Activated CD4-positive, alpha-beta T cell treated with anti-CD3 and anti-CD28 coated beads, Interleukin-2, amount 10 ng/mL, durations not matched to agents 7 days and 5 days (primary cell): ENCODE results near the gene DNAJC8. TPM values are rescaled to one million over a fixed set of nuclear protein-coding genes. Genes with fewer than 3 reads are reported as not detected.
A peak's percentile ranks its signal among the peaks of the same experiment; 100 is the strongest.

Experiments
- CTCF ChIA-PET: fragments of 350-600 bp; sonication (Branson Sonifier 250); formaldehyde crosslinking; loops from one replicate; lab custom pipeline; 2021; ENCODE audit warnings: antibody characterized with exemption; lab: Charles Lee
- POLR2A ChIA-PET: fragments of 350-600 bp; sonication (Branson Sonifier 250); formaldehyde crosslinking; loops from one replicate; lab custom pipeline; 2021; ENCODE audit warnings: antibody characterized with exemption; lab: Charles Lee
- DNase-seq: peaks from one replicate; pipeline ENCODE4 v3.0.0-alpha.2; 2020
- H3K27ac Mint-ChIP-seq: one replicate; pipeline ENCODE4 v1.8.0; 2021; ENCODE audit warnings: mild to moderate bottlenecking, moderate library complexity, mixed read lengths
- H3K27me3 Mint-ChIP-seq: one replicate; pipeline ENCODE4 v1.8.0; 2021; ENCODE audit warnings: mixed read lengths
- H3K36me3 Mint-ChIP-seq: one replicate; pipeline ENCODE4 v1.8.0; 2021; ENCODE audit warnings: low read depth, mixed read lengths
- H3K4me1 Mint-ChIP-seq: one replicate; pipeline ENCODE4 v1.8.0; 2021; ENCODE audit warnings: mixed read lengths
- H3K4me3 Mint-ChIP-seq: one replicate; pipeline ENCODE4 v1.8.0; 2021; ENCODE audit warnings: mild to moderate bottlenecking, moderate library complexity, mixed read lengths
- H3K9me3 Mint-ChIP-seq: one replicate; pipeline ENCODE4 v1.8.0; 2021; ENCODE audit warnings: mixed read lengths
- total RNA-seq, 2 experiments: library from RNA; stranded (reverse); gene quantifications; one replicate each; pipeline ENCODE4 v1.2.3, GENCODE V29; 2021

Gene DNAJC8
- total RNA-seq, 2 experiments from 2014 or later, result 110 to 128 TPM

DNA sequence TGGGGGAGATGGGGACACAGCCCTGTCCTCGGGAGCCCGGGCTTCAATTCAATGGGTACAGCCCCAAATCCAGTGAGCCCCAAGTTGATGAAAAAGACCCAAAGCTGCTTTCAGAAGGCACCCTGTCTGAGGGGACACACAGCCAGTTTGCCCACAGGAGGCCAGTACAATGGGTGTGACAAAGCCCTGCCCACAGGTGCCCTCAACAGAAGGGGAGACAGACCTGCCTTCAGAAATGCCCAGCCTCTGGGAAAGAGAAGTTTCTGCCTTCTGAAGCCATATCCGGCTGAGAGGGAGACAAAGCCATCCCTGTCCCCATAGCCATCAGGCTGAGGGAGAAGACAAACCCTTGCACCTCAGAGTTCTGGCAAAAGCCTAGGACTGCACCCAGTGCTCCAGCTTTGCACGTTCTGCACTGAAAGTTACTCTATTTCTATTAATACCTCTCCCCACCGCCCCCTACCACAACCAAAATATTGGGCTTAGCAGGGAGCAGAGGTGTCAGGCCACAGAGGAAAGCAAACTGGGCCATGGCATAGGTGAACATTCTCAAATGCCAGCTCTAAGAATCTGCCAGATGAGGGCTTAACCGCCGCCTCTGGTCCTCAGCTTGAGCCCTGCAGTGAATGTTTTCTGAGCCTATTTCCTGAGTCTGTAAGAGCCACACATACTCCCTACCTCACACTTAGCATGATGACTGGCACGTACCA is 38.3 kb downstream of the DNAJC8 start:
- CTCF ChIA-PET, result no interaction called here
- H3K27ac Mint-ChIP-seq, result no peak overlapping the region
- H3K27me3 Mint-ChIP-seq, result peaks cover 10% of the 10 kb centered on the region
- peaks cover 33% of the 10 kb centered on the region for H3K36me3 Mint-ChIP-seq
- DNase-seq, result no peak
- peaks cover 5% of the 10 kb centered on the region for H3K9me3 Mint-ChIP-seq
- POLR2A ChIA-PET, result interaction anchor here (0.6 kb wide), 1 partner anchor 44 kb away, joined by 3 read pairs; no protein-coding TSS in a partner anchor
- H3K4me1 Mint-ChIP-seq, result peaks cover 27% of the 10 kb centered on the region
- no peak overlapping the region for H3K4me3 Mint-ChIP-seq

GRCh38 chr1:28193701-28194161 is 39.1 kb downstream of the DNAJC8 start:
- Mint-ChIP-seq H3K27me3 (peaks cover 10% of the 10 kb centered on the region), H3K36me3 (peaks cover 25% of the 10 kb centered on the region), H3K9me3 (peaks cover 2% of the 10 kb centered on the region), H3K4me3 (no peak overlapping the region), H3K27ac (no peak overlapping the region), H3K4me1 (peaks cover 20% of the 10 kb centered on the region)
- ChIA-PET CTCF (no interaction called here), POLR2A (no interaction called here)
- DNase-seq, result no peak

GRCh38 chr1:28190996-28191645 is 41.7 kb downstream of the DNAJC8 start:
- H3K36me3 Mint-ChIP-seq, result peaks cover 4% of the 10 kb centered on the region
- POLR2A ChIA-PET, result no interaction called here
- CTCF ChIA-PET, result no interaction called here
- no peaks in the 10 kb centered on the region for H3K4me1 Mint-ChIP-seq
- H3K27ac Mint-ChIP-seq, result no peak overlapping the region
- no peaks in the 10 kb centered on the region for H3K9me3 Mint-ChIP-seq
- no peak overlapping the region for H3K4me3 Mint-ChIP-seq
- no peak for DNase-seq
- H3K27me3 Mint-ChIP-seq, result peaks cover 15% of the 10 kb centered on the region

DNA sequence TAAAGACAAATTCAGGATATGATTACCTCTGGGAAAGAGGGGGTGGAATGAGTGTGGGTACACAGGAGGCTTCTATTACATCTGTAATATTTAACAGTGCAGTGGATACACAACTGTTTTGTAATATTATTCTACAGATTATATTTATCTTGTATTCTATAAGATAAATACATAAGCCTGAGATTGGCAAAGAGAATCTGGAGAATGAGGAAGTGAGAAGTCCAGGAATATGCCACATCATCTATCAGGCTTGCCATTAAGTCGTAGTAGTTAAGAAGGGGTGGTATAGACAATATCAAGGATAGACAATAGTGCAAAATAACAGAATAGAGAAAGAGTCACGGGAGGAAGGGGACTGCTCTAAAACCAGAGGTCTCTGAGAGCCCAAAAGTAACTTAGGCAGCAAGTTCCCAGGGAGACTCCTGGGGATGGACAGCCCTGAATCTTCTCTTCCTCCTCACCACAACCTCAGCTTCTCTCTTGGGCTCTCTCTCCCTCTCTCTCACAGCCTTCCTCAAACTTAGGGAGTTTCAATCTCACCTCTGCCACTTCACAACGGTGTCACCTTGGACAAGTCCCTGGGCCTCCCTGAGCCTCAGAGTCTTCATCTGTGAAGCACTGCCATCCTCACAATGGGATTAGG is 42.4 kb downstream of the DNAJC8 start:
- POLR2A ChIA-PET, result no interaction called here
- H3K27me3 Mint-ChIP-seq, result peaks cover 20% of the 10 kb centered on the region
- H3K9me3 Mint-ChIP-seq, result no peaks in the 10 kb centered on the region
- H3K27ac Mint-ChIP-seq, result no peak overlapping the region
- no peak for DNase-seq
- no peak overlapping the region for H3K4me3 Mint-ChIP-seq
- no peaks in the 10 kb centered on the region for H3K4me1 Mint-ChIP-seq
- H3K36me3 Mint-ChIP-seq, result peaks cover 4% of the 10 kb centered on the region
- CTCF ChIA-PET, result no interaction called here

- no peak overlapping the region for H3K27ac Mint-ChIP-seq
- H3K9me3 Mint-ChIP-seq, result no peaks in the 10 kb centered on the region
- CTCF ChIA-PET, result interaction anchor here (1.8 kb wide), 1 partner anchor 24 kb away, joined by 4 read pairs; no protein-coding TSS in a partner anchor
- H3K27me3 Mint-ChIP-seq, result peaks cover 40% of the 10 kb centered on the region
- no peak for DNase-seq
- peaks cover 1% of the 10 kb centered on the region for H3K36me3 Mint-ChIP-seq
- H3K4me3 Mint-ChIP-seq, result no peak overlapping the region
- peaks cover 16% of the 10 kb centered on the region for H3K4me1 Mint-ChIP-seq
- POLR2A ChIA-PET, result no interaction called here
These were observed 47.8 kb downstream of the DNAJC8 start for GRCh38 chr1:28185071-28185470.

- Mint-ChIP-seq H3K9me3 (no peaks in the 10 kb centered on the region), H3K36me3 (peaks cover 1% of the 10 kb centered on the region), H3K27me3 (peaks cover 67% of the 10 kb centered on the region), H3K4me3 (peak overlapping the region; percentile 5), H3K27ac (no peak overlapping the region), H3K4me1 (peaks cover 16% of the 10 kb centered on the region)
- CTCF ChIA-PET, result no interaction called here
- DNase-seq, result no peak
- POLR2A ChIA-PET, result no interaction called here
These were observed 52.2 kb downstream of the DNAJC8 start for GRCh38 chr1:28180306-28181305.

- H3K4me1 Mint-ChIP-seq, result peaks cover 17% of the 10 kb centered on the region
- H3K36me3 Mint-ChIP-seq, result peaks cover 2% of the 10 kb centered on the region
These were observed 53.9 kb downstream of the DNAJC8 start for GRCh38 chr1:28178690-28179485.

DNA sequence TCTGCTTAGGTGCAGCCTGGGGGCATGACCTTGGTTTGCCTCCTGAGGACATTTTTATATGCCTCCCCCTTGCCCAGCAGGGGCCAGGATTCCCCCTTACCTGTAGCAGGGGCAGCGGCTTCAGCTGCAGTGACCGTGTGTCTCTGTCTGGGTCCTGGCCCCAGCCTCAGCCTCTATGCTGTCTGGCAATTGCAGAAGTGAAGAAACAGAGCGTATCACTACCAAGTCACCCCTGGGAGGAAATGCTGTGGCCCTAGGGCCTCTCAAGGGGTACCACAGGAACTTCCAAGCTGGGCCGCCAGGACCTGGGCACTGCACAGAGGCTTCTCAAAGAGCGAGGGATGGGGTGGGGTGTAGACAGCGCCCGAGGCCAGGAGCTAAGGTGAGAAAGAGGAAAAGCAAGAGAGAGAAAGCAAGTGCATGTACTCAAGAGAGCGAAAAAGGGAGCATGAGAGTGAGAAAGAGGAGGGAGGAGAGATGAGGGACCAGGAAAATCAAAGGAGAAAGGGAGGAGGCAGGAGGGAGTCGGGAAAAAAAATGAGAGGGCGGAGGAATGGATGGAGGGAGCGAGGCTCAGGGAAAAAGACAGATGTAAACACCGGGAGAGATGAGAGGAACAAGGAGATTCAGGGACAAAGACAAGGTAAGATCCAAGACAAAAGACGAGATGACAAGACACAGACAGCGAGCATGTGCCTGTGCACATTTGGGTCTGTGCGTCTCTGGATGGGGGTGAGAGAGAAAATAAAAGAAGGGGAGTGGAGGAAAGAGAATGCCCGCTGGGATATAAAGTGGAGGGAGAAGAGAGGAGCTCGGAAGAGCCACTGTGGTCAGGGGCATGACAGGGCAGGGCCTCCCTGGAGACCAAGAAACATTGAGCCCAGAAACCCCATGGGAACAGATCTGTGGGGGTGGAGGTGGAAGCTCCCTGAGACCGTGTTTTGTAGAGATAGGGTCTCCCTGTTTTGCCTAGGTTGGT is 56.0 kb downstream of the DNAJC8 start, which contains the start of gene PTAFR:
TSS of gene PTAFR (minus strand) at position 199 of the 979 bp plus-strand sequence. CDS start 25,669 bp downstream, outside the sequence.
- ChIA-PET POLR2A (no interaction called here), CTCF (no interaction called here)
- Mint-ChIP-seq H3K27me3 (peaks cover 70% of the 10 kb centered on the region), H3K36me3 (peaks cover 3% of the 10 kb centered on the region), H3K9me3 (no peaks in the 10 kb centered on the region), H3K4me1 (peaks cover 32% of the 10 kb centered on the region), H3K27ac (no peak within 1 kb of the TSS), H3K4me3 (no peak within 1 kb of the TSS)
- no peak for DNase-seq

More at GRCh38 chr1:28178690-28179485, 53.9 kb downstream of the DNAJC8 start:
- Mint-ChIP-seq H3K27ac (no peak overlapping the region), H3K27me3 (peaks cover 70% of the 10 kb centered on the region), H3K9me3 (no peaks in the 10 kb centered on the region), H3K4me3 (no peak overlapping the region)
- ChIA-PET CTCF (no interaction called here), POLR2A (no interaction called here)
- no peak for DNase-seq

DNA sequence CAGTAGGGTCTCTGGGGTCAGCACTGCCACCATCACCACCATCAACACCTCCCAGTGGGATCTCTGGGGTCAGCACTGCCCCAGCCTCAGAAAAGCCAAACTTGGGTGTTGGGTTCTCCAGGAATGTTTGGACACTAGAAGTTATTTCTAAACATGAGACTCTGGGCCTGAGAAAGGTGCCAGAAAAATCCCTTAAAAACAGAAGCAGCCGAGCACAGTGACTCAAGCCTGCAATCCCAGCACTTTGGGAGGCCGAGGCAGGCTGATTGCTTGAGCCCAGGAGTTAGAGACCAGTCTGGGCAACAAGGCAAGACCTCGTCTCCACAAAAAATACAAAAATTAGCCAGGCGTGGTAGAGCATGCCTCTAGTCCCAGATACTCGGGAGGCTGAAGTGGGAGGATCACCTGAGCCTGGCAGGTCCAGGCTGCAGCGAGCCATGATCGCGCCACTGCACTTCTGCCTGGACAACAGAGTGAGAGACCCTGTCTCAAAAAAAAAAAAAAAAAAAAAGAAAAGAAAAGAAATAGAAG is 56.8 kb downstream of the DNAJC8 start:
- POLR2A ChIA-PET, result no interaction called here
- DNase-seq, result no peak
- Mint-ChIP-seq H3K4me1 (peaks cover 33% of the 10 kb centered on the region), H3K27ac (no peak overlapping the region), H3K9me3 (no peaks in the 10 kb centered on the region), H3K36me3 (peaks cover 3% of the 10 kb centered on the region), H3K27me3 (peaks cover 71% of the 10 kb centered on the region), H3K4me3 (no peak overlapping the region)
- CTCF ChIA-PET, result interaction anchor here (1.0 kb wide), 1 partner anchor 20 kb away, joined by 3 read pairs; no protein-coding TSS in a partner anchor

GRCh38 chr1:28173980-28174297 is 58.9 kb downstream of the DNAJC8 start:
- DNase-seq, result no peak
- H3K4me3 Mint-ChIP-seq, result no peak overlapping the region
- H3K36me3 Mint-ChIP-seq, result peaks cover 5% of the 10 kb centered on the region
- POLR2A ChIA-PET, result no interaction called here
- H3K4me1 Mint-ChIP-seq, result peaks cover 39% of the 10 kb centered on the region
- no peaks in the 10 kb centered on the region for H3K9me3 Mint-ChIP-seq
- H3K27ac Mint-ChIP-seq, result no peak overlapping the region
- CTCF ChIA-PET, result interaction anchor here (1.1 kb wide), 1 partner anchor 30 kb away, joined by 5 read pairs; no protein-coding TSS in a partner anchor
- H3K27me3 Mint-ChIP-seq, result peaks cover 61% of the 10 kb centered on the region
